Stomach (tissue), 9 donors: ENCODE results near the gene RHOT1. TPM values are rescaled to one million over a fixed set of nuclear protein-coding genes. Genes with fewer than 3 reads are reported as not detected.
A peak's percentile ranks its signal among the peaks of the same experiment; 100 is the strongest.

Experiments used
- DNase-seq, 2 donors: peaks; one replicate each; pipeline versions ENCODE4 v3.0.0 to v3.0.0-alpha.2; 2013 to 2019
- H3K27ac ChIP-seq, 5 donors: fragments of 200-600 bp in 4 of 5; sonication (generic) in 4 of 5; one replicate each; pipeline ENCODE4 v1.5.1; 2013 to 2019; ENCODE audit warnings: mild to moderate bottlenecking in 1 of 5, moderate library complexity in 1 of 5
- H3K27me3 ChIP-seq, 3 donors: fragments of 200-600 bp; sonication (generic); one replicate each; pipeline ENCODE4 v1.5.1; 2017 to 2019; ENCODE audit warnings: mixed run types in 1 of 3
- H3K36me3 ChIP-seq, 4 donors: fragments of 200-600 bp; sonication (generic); 1 replicate in 3 of 4; 2 replicates in 1 of 4; pipeline ENCODE4 v1.5.1; 2016 to 2019
- H3K4me1 ChIP-seq, 4 donors: fragments of 200-600 bp; sonication (generic); one replicate each; pipeline ENCODE4 v1.5.1; 2016 to 2019
- H3K4me3 ChIP-seq, 4 donors: fragments of 200-600 bp; sonication (generic) in 3 of 4; one replicate each; pipeline ENCODE4 v1.5.1; 2016 to 2019; ENCODE audit warnings: mild to moderate bottlenecking in 1 of 4
- H3K9me3 ChIP-seq, 4 donors: fragments of 200-600 bp; sonication (generic); one replicate each; pipeline ENCODE4 v1.5.1; 2016 to 2019
- CTCF ChIP-seq, 7 experiments: fragments of 450-650 bp in 4 of 7; fragments of 200-600 bp in 3 of 7; sonication (generic) in 3 of 7; IDR thresholded peaks; one replicate each; pipeline ENCODE4 v1.5.1; 2016 to 2019; ENCODE audit warnings: antibody characterized with exemption in 7 of 7, control low read depth in 2 of 7, mild to moderate bottlenecking in 1 of 7
- EP300 ChIP-seq: sonication (generic); formaldehyde crosslinking; IDR thresholded peaks from one replicate; pipeline ENCODE4 v1.6.1; 2017; ENCODE audit warnings: antibody characterized with exemption
- POLR2A ChIP-seq, 4 donors: fragments of 450-650 bp; IDR thresholded peaks; one replicate each; pipeline ENCODE4 v1.6.1; 2016; ENCODE audit warnings: antibody characterized with exemption in 4 of 4, control low read depth in 2 of 4, mild to moderate bottlenecking in 1 of 4, moderate library complexity in 1 of 4
- POLR2AphosphoS5 ChIP-seq, 3 donors: sonication (generic); formaldehyde crosslinking; IDR thresholded peaks; one replicate each; pipeline ENCODE4 v1.6.1; 2016; ENCODE audit warnings: antibody characterized with exemption in 3 of 3
- WGBS, 5 donors: extraction: QIAGEN DNeasy Blood & Tissue Kit in 3 of 5; methylation state at CpG; one replicate each; pipeline versions ENCODE4 v1.1.5 to v1.1.7; 2013 to 2018; 5-methylcytosine and 5-hydroxymethylcytosine counted together
- intact Hi-C: fragments of 100-400 bp; cut with DNase I; formaldehyde crosslinking; loops from one replicate; pipeline ENCODE4 v1.15.1; 2023; ENCODE audit warnings: low total_unique reads
- polyA plus RNA-seq, 3 donors: library from polyadenylated mRNA; stranded (reverse); fragments of 200-250 nt; gene quantifications; one replicate each; pipeline ENCODE4 v1.2.3, GENCODE V29; 2013
- total RNA-seq, 5 donors: library from RNA; depleted of rRNA; stranded (reverse); fragments of >200 nt; gene quantifications; one replicate each; pipeline versions ENCODE4 v1.1.0 to v1.2.3, GENCODE V29; 2014 to 2016
- donor health status: healthy with polysubstance abuse.
- donor health status: Bipolar disorder and iron deficiency.
- donor health status: healthy.

Gene RHOT1
- total and polyA plus RNA-seq, 8 donors = 7.0 to 219 (median 56.7) TPM

DNA sequence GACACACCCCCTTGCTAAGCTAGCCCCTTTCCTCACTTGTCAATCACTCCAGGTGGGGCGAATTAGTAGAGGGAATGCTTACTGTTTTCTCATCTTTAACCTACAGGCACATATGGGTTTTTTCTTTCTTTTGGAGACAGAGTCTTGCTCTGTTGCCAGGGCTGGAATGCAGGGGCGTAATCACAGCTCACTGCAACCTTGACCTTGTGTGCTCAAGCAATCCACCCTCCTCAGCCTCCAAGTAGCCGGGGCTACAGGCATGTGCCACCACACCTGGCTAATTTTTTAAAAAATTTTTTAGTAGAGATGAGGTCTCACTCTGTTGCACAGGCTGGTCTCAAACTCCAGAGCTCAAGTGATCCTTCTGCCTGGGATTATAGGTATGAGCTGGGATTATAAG is 84.6 kb downstream of the RHOT1 start:
- no peak for TF ChIP-seq EP300
- no peak for TF ChIP-seq POLR2A (IDR thresholded peaks at IDR 0.05)
- no peak for TF ChIP-seq POLR2AphosphoS5 (IDR thresholded peaks at IDR 0.05)
- no peak for TF ChIP-seq CTCF (IDR thresholded peaks at IDR 0.05)
- WGBS, 5 donors = 59 to 82% (median 69%) methylated on average over 3 of the region's 3 CpGs

DNA sequence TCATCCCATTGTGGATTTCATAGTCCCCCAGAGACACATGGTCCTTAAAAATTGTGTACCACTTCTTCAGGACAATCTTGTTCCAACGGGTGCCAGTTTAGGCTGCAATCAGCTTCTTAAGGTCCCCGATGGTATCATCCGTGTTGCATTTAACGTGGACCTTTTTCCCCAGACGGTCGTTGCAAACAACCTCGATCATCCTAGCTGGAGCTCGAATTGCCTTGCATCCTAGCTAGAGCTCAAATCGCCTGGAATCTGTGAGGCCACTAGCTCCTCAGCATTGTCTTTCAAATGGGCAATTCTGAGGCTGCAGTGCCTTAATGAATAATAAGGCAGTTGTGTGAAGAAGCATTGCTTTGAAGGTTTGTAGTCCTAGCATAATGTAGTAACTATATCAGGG is 85.6 kb downstream of the RHOT1 start:
- Histone ChIP-seq H3K4me1 (no peaks in the 10 kb centered on the region), H3K4me3 (no peak overlapping the region), H3K9me3 (no peaks in the 10 kb centered on the region), H3K36me3 (peaks cover 0 to 35% (median 29%) of the 10 kb centered on the region in 4 donors), H3K27me3 (no peaks in the 10 kb centered on the region), H3K27ac (no peak overlapping the region)
- TF ChIP-seq CTCF (IDR thresholded peaks at IDR 0.05) (no peak), POLR2AphosphoS5 (IDR thresholded peaks at IDR 0.05) (no peak), EP300 (no peak), POLR2A (IDR thresholded peaks at IDR 0.05) (no peak)
- WGBS, 5 donors = 77 to 86% (median 81%) methylated on average over 9 of the region's 9 CpGs
- DNase-seq = no peak
- intact Hi-C loops = no loop called here

More for the DNA sequence above, 84.6 kb downstream of the RHOT1 start:
- Histone ChIP-seq H3K4me1 (no peaks in the 10 kb centered on the region), H3K36me3 (peaks cover 0 to 43% (median 33%) of the 10 kb centered on the region in 4 donors), H3K9me3 (no peaks in the 10 kb centered on the region), H3K27ac (no peak overlapping the region), H3K4me3 (no peak overlapping the region), H3K27me3 (no peaks in the 10 kb centered on the region)
- intact Hi-C loops = no loop called here
- DNase-seq = no peak

DNA sequence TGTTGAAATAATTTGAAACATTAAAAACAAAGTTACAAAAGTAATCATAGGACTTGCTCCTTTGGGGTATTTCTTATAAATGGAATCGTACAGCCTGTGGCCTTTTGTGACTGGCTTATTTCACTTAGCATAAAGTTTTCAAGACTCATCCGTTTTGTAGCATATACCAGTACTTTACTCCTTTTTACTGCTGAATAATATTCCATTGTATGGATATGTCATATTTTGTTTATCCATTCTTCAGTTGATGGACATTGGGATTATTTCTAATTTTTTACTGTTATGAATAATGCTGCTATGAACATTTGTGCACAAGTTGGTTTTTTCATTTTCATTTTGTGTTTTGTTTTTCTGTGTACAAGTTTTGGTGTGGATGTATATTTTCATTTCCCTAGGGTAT is 93.3 kb downstream of the RHOT1 start:
- WGBS, 5 donors = 85 to 98% (median 95%) methylated on average over 2 of the region's 2 CpGs
- no peaks in the 10 kb centered on the region for H3K4me1 ChIP-seq
- H3K9me3 ChIP-seq = no peaks in the 10 kb centered on the region
- TF ChIP-seq POLR2AphosphoS5 (IDR thresholded peaks at IDR 0.05) (no peak), CTCF (IDR thresholded peaks at IDR 0.05) (no peak), POLR2A (IDR thresholded peaks at IDR 0.05) (no peak), EP300 (no peak)
- H3K36me3 ChIP-seq = no peaks in the 10 kb centered on the region
- no peaks in the 10 kb centered on the region for H3K27me3 ChIP-seq
- H3K4me3 ChIP-seq = no peak overlapping the region
- intact Hi-C loops = no loop called here
- no peak for DNase-seq
- H3K27ac ChIP-seq = no peak overlapping the region

DNA sequence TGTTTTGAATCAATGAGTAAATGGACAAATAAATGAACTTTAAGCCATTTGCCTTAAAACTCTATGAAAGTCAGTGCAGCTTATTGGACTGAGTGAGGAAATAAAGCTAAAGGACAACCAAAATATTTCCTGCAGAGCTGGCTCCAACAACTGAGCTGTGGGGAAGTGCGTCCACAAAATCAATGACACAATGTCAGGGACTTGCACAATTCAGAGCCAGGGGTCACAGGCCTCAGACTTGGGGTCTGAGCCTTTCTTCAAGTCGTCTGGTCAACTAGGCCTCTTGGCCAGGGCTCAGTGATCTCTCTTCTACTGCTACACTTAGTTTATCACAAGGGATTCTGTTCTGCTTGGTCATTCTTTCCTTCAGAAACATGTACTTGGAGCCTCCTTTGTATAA is 97.2 kb downstream of the RHOT1 start:
- H3K4me1 ChIP-seq = no peaks in the 10 kb centered on the region
- 52 to 93% (median 74%) methylated on average over 2 of the region's 2 CpGs for WGBS, 5 donors
- no peaks in the 10 kb centered on the region for H3K27me3 ChIP-seq
- H3K27ac ChIP-seq = no peak overlapping the region
- TF ChIP-seq POLR2A (IDR thresholded peaks at IDR 0.05) (no peak), POLR2AphosphoS5 (IDR thresholded peaks at IDR 0.05) (no peak)
- no peak overlapping the region for H3K4me3 ChIP-seq
- H3K36me3 ChIP-seq = peaks cover 0 to 3% (median 0%) of the 10 kb centered on the region in 4 donors
- no peaks in the 10 kb centered on the region for H3K9me3 ChIP-seq
- DNase-seq = no peak
- intact Hi-C loops = no loop called here

DNA sequence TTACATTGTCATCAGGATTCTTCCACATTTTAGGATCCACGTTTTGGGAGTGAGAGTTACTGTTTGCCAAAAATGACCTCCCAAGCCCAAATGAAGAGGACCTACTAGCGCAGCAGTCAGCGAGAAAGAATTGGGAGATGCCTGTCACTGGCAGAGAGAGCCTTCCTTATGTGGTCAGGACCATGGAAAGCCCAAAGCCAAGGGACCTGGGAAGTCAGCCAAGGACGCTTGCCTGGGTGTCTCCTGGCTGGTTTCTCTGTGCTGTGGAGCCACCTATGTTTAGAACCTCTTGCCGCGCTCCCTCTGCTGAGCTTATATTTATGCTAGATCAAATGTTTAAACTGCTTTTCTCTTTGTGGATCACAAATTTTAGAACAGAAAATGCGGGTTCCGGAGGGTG is 98.4 kb downstream of the RHOT1 start:
- intact Hi-C loops = no loop called here
- Histone ChIP-seq H3K4me3 (no peak overlapping the region), H3K27me3 (no peaks in the 10 kb centered on the region), H3K4me1 (no peaks in the 10 kb centered on the region), H3K36me3 (peaks cover 0 to 3% (median 0%) of the 10 kb centered on the region in 4 donors), H3K9me3 (no peaks in the 10 kb centered on the region), H3K27ac (no peak overlapping the region)
- 72 to 79% (median 74%) methylated on average over 8 of the region's 8 CpGs for WGBS, 5 donors
- DNase-seq = peak in 1 of 2 donors; percentile 26
- no peak for TF ChIP-seq POLR2AphosphoS5 (IDR thresholded peaks at IDR 0.05)
- no peak for TF ChIP-seq EP300
- no peak for TF ChIP-seq POLR2A (IDR thresholded peaks at IDR 0.05)
- TF ChIP-seq CTCF (IDR thresholded peaks at IDR 0.05) = no peak
